OCI-LY1 (cell line): Measurements from ENCODE around the gene NMUR2.

Source experiments
- CTCF ChIP-seq: fragments of 200-600 bp; sonication (generic), shearing (Covaris generic); IDR thresholded peaks from 2 replicates; pipeline ENCODE4 v1.5.1; 2017; ENCODE audit warnings: mild to moderate bottlenecking, antibody characterized with exemption, low read length, moderate library complexity, mixed read lengths
- EZH2 ChIP-seq: fragments of 200-600 bp; sonication (generic), shearing (Covaris generic); IDR thresholded peaks from 2 replicates; pipeline ENCODE4 v1.8.0; 2017; ENCODE audit warnings: borderline replicate concordance, mixed run types, mild to moderate bottlenecking, antibody characterized with exemption, low read length, moderate library complexity, mixed read lengths

GRCh38 chr5:152403046-152403445 is 2.0 kb downstream of the NMUR2 start:
- TF ChIP-seq CTCF (no peak), EZH2 (no peak)
